H1 (cell line): ENCODE measurements around the gene PRKCZ. TPM values are rescaled to one million over a fixed set of nuclear protein-coding genes. Genes with fewer than 3 reads are reported as not detected.

Source experiments
- CTCF ChIA-PET: fragments of 300-600 bp; sonication (Branson Sonifier 250); formaldehyde crosslinking; loops from one replicate; lab custom pipeline; 2021; ENCODE audit not compliant: partially characterized antibody; lab: Charles Lee
- POLR2A ChIA-PET: fragments of 300-600 bp; sonication (Branson Sonifier 250); formaldehyde crosslinking; loops from one replicate; lab custom pipeline; 2021; ENCODE audit warnings: inconsistent platforms; ENCODE audit not compliant: partially characterized antibody; lab: Charles Lee
- DNase-seq, 2 experiments: peaks; one replicate each; pipeline versions ENCODE4 v3.0.0 to v3.0.0-alpha.2; 2010 to 2022; ENCODE audit warnings: low spot score in 2 of 2, low read depth in 1 of 2, mixed read lengths in 1 of 2
- FAIRE-seq: peaks from 2 replicates; lab custom pipeline; 2011; peaks lifted over from hg19 to GRCh38; lab: Jason Lieb, UNC
- H2AFZ ChIP-seq: 2 replicates; pipeline ENCODE4 v1.8.1; 2012; ENCODE audit warnings: low read length, inconsistent platforms
- H2AK5ac ChIP-seq: 2 replicates; pipeline ENCODE4 v1.6.1; 2013; ENCODE audit warnings: low read depth, low read length
- H2BK120ac ChIP-seq: replicated peaks from 2 replicates; pipeline ENCODE3; 2013; ENCODE audit warnings: low read depth, low read length, inconsistent platforms
- H2BK12ac ChIP-seq: 2 replicates; pipeline ENCODE4 v1.6.1; 2013; ENCODE audit warnings: low read depth, low read length
- H2BK15ac ChIP-seq: 2 replicates; pipeline ENCODE4 v1.6.1; 2013; ENCODE audit warnings: low read length
- H2BK20ac ChIP-seq: 2 replicates; pipeline ENCODE4 v1.6.1; 2013; ENCODE audit warnings: low read length
- H2BK5ac ChIP-seq: 2 replicates; pipeline ENCODE4 v1.6.1; 2013; ENCODE audit warnings: low read depth, low read length
- H3K14ac ChIP-seq: 2 replicates; pipeline ENCODE4 v1.6.1; 2013; ENCODE audit warnings: inconsistent platforms; ENCODE audit not compliant: insufficient read length
- H3K18ac ChIP-seq: 2 replicates; pipeline ENCODE4 v1.6.1; 2013; ENCODE audit warnings: low read length; ENCODE audit errors: extremely low read depth
- H3K23ac ChIP-seq: 2 replicates; pipeline ENCODE4 v1.6.1; 2013; ENCODE audit warnings: inconsistent platforms; ENCODE audit not compliant: insufficient read length
- H3K23me2 ChIP-seq: 2 replicates; pipeline ENCODE4 v1.6.1; 2013; ENCODE audit warnings: low read depth, low read length
- H3K27ac ChIP-seq: 2 replicates; pipeline ENCODE4 v1.6.1; 2011; ENCODE audit warnings: low read depth, low read length, inconsistent platforms
- H3K27me3 ChIP-seq, 4 experiments: replicated peaks in 1 of 4; 1 replicate in 1 of 4; 2 replicates in 3 of 4; pipeline versions ENCODE4 v1.6.1 to v1.8.1; 2011 to 2013; ENCODE audit warnings: low read length in 3 of 4, mild to moderate bottlenecking in 3 of 4, inconsistent platforms in 2 of 4, mixed read lengths in 2 of 4, moderate library complexity in 1 of 4; ENCODE audit not compliant: control insufficient read depth in 3 of 4, insufficient read depth in 3 of 4; ENCODE audit errors: extremely low read depth in 1 of 4
- H3K36me3 ChIP-seq, 4 experiments: 2 replicates each; pipeline versions ENCODE4 v1.6.1 to v1.8.1; 2011 to 2013; ENCODE audit warnings: mild to moderate bottlenecking in 4 of 4, low read length in 3 of 4, moderate library complexity in 2 of 4, control low read depth in 1 of 4, inconsistent platforms in 1 of 4; ENCODE audit not compliant: insufficient read depth in 4 of 4, control insufficient read depth in 2 of 4
- H3K4ac ChIP-seq: replicated peaks from 2 replicates; pipeline ENCODE3; 2013; ENCODE audit warnings: low read length, low read depth, mixed read lengths, inconsistent platforms; ENCODE audit not compliant: insufficient read length
- H3K4me1 ChIP-seq, 4 experiments: replicated peaks in 1 of 4; 1 replicate in 1 of 4; 2 replicates in 3 of 4; pipeline versions ENCODE4 v1.6.1 to v1.8.1; 2011 to 2013; ENCODE audit warnings: low read length in 3 of 4, inconsistent platforms in 2 of 4, mixed read lengths in 1 of 4; ENCODE audit not compliant: insufficient read depth in 4 of 4, control insufficient read depth in 3 of 4
- H3K4me2 ChIP-seq, 2 experiments: 2 replicates each; pipeline versions ENCODE4 v1.6.1 to v1.8.1; 2011 to 2013; ENCODE audit warnings: low read depth in 2 of 2, low read length in 2 of 2, control low read depth in 1 of 2, inconsistent platforms in 1 of 2, mild to moderate bottlenecking in 1 of 2; ENCODE audit not compliant: insufficient read depth in 1 of 2
- H3K4me3 ChIP-seq, 4 experiments: fragments of 200-600, 300-600 bp in 1 of 4; sonication (generic), shearing (Covaris generic), sonication (Bioruptor Twin) in 1 of 4; 2 replicates each; pipeline versions ENCODE4 v1.5.1 to v1.8.1; 2011 to 2016; ENCODE audit warnings: low read length in 4 of 4, low read depth in 3 of 4, control low read depth in 2 of 4, inconsistent platforms in 2 of 4, mild to moderate bottlenecking in 2 of 4, mixed read lengths in 1 of 4, moderate library complexity in 1 of 4; ENCODE audit not compliant: insufficient read depth in 2 of 4; ENCODE audit errors: extremely low read depth in 1 of 4
- H3K56ac ChIP-seq: replicated peaks from 2 replicates; pipeline ENCODE3; 2013; ENCODE audit warnings: low read depth, mild to moderate bottlenecking, mixed read lengths, low read length, inconsistent platforms; ENCODE audit not compliant: insufficient read length
- H3K79me1 ChIP-seq: 2 replicates; pipeline ENCODE4 v1.6.1; 2013; ENCODE audit warnings: low read depth, low read length, control low read depth
- H3K79me2 ChIP-seq, 2 experiments: 2 replicates each; pipeline versions ENCODE4 v1.6.1 to v1.8.1; 2012 to 2013; ENCODE audit warnings: low read length in 2 of 2, mild to moderate bottlenecking in 2 of 2, inconsistent platforms in 1 of 2; ENCODE audit not compliant: insufficient read depth in 2 of 2, control insufficient read depth in 1 of 2
- H3K9ac ChIP-seq, 4 experiments: replicated peaks in 1 of 4; 1 replicate in 1 of 4; 2 replicates in 3 of 4; pipeline versions ENCODE4 v1.6.1 to v1.8.1; 2011 to 2013; ENCODE audit warnings: low read depth in 3 of 4, low read length in 3 of 4, control low read depth in 2 of 4, mild to moderate bottlenecking in 2 of 4, moderate library complexity in 2 of 4, inconsistent platforms in 1 of 4; ENCODE audit errors: extremely low read depth in 1 of 4
- H3K9me3 ChIP-seq, 2 experiments: 2 replicates each; pipeline versions ENCODE4 v1.6.1 to v1.8.1; 2012 to 2013; ENCODE audit warnings: mild to moderate bottlenecking in 2 of 2, moderate library complexity in 2 of 2, control low read depth in 1 of 2, inconsistent platforms in 1 of 2, low read depth in 1 of 2, low read length in 1 of 2, mixed read lengths in 1 of 2; ENCODE audit not compliant: insufficient read depth in 2 of 2
- H4K20me1 ChIP-seq, 2 experiments: replicated peaks in 1 of 2; 2 replicates each; pipeline versions ENCODE3 to v1.8.1; 2011 to 2013; ENCODE audit warnings: inconsistent platforms in 2 of 2, low read length in 2 of 2, mild to moderate bottlenecking in 1 of 2; ENCODE audit not compliant: insufficient read depth in 2 of 2, control insufficient read depth in 1 of 2
- H4K5ac ChIP-seq: 2 replicates; pipeline ENCODE4 v1.6.1; 2013; ENCODE audit warnings: low read length, low read depth, mixed read lengths, inconsistent platforms; ENCODE audit not compliant: insufficient read length
- H4K8ac ChIP-seq: 2 replicates; pipeline ENCODE4 v1.8.0; 2013; ENCODE audit warnings: mild to moderate bottlenecking, moderate library complexity, low read length, inconsistent platforms; ENCODE audit not compliant: insufficient read depth; ENCODE audit errors: extremely low read depth
- H4K91ac ChIP-seq: replicated peaks from 2 replicates; pipeline ENCODE3; 2013; ENCODE audit warnings: low read length, mixed read lengths, inconsistent platforms; ENCODE audit not compliant: insufficient read length
- BRCA1 ChIP-seq: IDR thresholded peaks from 2 replicates; pipeline ENCODE4 v1.6.1; 2012; ENCODE audit warnings: low read depth, low read length, improper control_type of control experiment
- CTBP2 ChIP-seq: IDR thresholded peaks from 2 replicates; pipeline ENCODE4 v1.7.0; 2011; ENCODE audit warnings: borderline replicate concordance, mild to moderate bottlenecking, moderate library complexity, mixed read lengths, low read length; ENCODE audit not compliant: insufficient read depth, insufficient read length
- KDM1A ChIP-seq: fragments of 200-600, 300-600 bp; sonication (generic); IDR thresholded peaks from 2 replicates; pipeline ENCODE4 v1.7.1; 2016; ENCODE audit warnings: mild to moderate bottlenecking, low read length, borderline replicate concordance
- SAP30 ChIP-seq: fragments of 300-600 bp; sonication (generic); IDR thresholded peaks from 2 replicates; pipeline ENCODE4 v1.7.1; 2012; ENCODE audit warnings: low read length, moderate library complexity, mild to moderate bottlenecking, inconsistent platforms; ENCODE audit not compliant: insufficient read depth, insufficient replicate concordance
- WGBS, 2 experiments: shearing (Covaris generic) in 1 of 2; methylation state at CpG; one replicate each; pipeline versions ENCODE4 v1.1.6 to v1.1.7; 2013 to 2015; ENCODE audit warnings: low lambda C conversion rate in 2 of 2, mixed read lengths in 2 of 2, inconsistent platforms in 1 of 2, low coverage in 1 of 2, missing lambda C conversion rate in 1 of 2; ENCODE audit not compliant: insufficient replicate concordance in 2 of 2, insufficient coverage in 1 of 2, insufficient read length in 1 of 2; ENCODE audit errors: extremely low coverage in 1 of 2, missing lambda C conversion rate in 1 of 2; 5-methylcytosine and 5-hydroxymethylcytosine counted together
- polyA plus RNA-seq, 7 experiments: library from polyadenylated mRNA; depleted of rRNA in 3 of 7; stranded (reverse) in 5 of 7; unstranded in 2 of 7; fragments of >200 nt in 5 of 7; fragments of 200-250 nt in 2 of 7; gene quantifications; 1 replicate in 5 of 7; 2 replicates in 1 of 7; 4 replicates in 1 of 7; pipeline versions ENCODE4 v1.2.1 to v1.2.3, GENCODE V29; 2011 to 2013; ENCODE audit warnings: missing spikeins in 2 of 7, mixed read lengths in 2 of 7
- total RNA-seq: library from RNA; stranded (reverse); fragmentation: NEBNext Ultra II Directional; extraction: Animal tissue kit (Norgen Biotek cat#: 25700); gene quantifications from 2 replicates; pipeline ENCODE4 v1.2.1, GENCODE V29; 2021

The PRKCZ gene
- total and polyA plus RNA-seq, 2 of the 8 experiments (the other 6 are each of a cell fraction or from before 2014, with no cell fraction given), result 37.4 to 45.1 TPM

GRCh38 chr1:2089051-2089450 is 38.8 kb downstream of the PRKCZ start:
- Histone ChIP-seq H3K27me3 (no peaks in the 10 kb centered on the region), H3K9ac (no peak overlapping the region), H3K23me2 (no peaks in the 10 kb centered on the region), H3K4ac (no peak overlapping the region), H2BK20ac (no peak overlapping the region), H3K36me3 (no peaks in the 10 kb centered on the region), H2BK120ac (no peak overlapping the region), H2BK5ac (no peak overlapping the region), H4K91ac (no peak overlapping the region), H3K14ac (no peak overlapping the region), H3K18ac (no peak overlapping the region), H4K20me1 (peaks cover 0 to 14% of the 10 kb centered on the region in 2 experiments), H3K4me2 (no peak overlapping the region), H3K4me1 (peaks cover 0 to 9% (median 7%) of the 10 kb centered on the region in 4 experiments; a peak in 4 of 7 replicates), H3K27ac (no peak overlapping the region; the same call in 1 of the 2 replicates), H3K9me3 (no peaks in the 10 kb centered on the region), H3K4me3 (no peak overlapping the region), H3K79me2 (no peaks in the 10 kb centered on the region), H2BK15ac (no peak overlapping the region), H3K79me1 (peaks cover 15% of the 10 kb centered on the region), H4K5ac (no peak overlapping the region), H3K23ac (no peak overlapping the region), H2BK12ac (no peak overlapping the region), H2AK5ac (no peak overlapping the region), H2AFZ (no peak overlapping the region), H4K8ac (no peak overlapping the region), H3K56ac (no peak overlapping the region)
- TF ChIP-seq KDM1A (no peak), SAP30 (no peak), CTBP2 (no peak), BRCA1 (no peak)
- DNase-seq (no peak), FAIRE-seq (no peak)
- CTCF ChIA-PET, result interaction anchor here (0.7 to 2.9 kb wide), 8 partner anchors 10 to 123 kb away, joined by 3 to 18 read pairs (median 4); no protein-coding TSS in a partner anchor
- WGBS, 2 experiments, result 86% methylated on average over 17 of the region's 17 CpGs; no CpG with 5 or more reads in 1 of the 2 experiments
- POLR2A ChIA-PET, result no interaction called here
